Transverse colon (tissue), 4 donors: Measurements from ENCODE around the gene CDK5RAP2. TPM values are rescaled to one million over a fixed set of nuclear protein-coding genes. Genes with fewer than 3 reads are reported as not detected.

Source experiments
- DNase-seq: peaks from one replicate; pipeline ENCODE4 v3.0.0-alpha.2; 2019
- H3K27ac ChIP-seq, 4 donors: fragments of 200-600 bp; sonication (generic); 2 replicates each; pipeline ENCODE4 v1.5.1; 2016 to 2018; ENCODE audit warnings: inconsistent platforms in 4 of 4
- H3K27me3 ChIP-seq: fragments of 200-600 bp; sonication (generic); 2 replicates; pipeline ENCODE4 v1.5.1; 2017; ENCODE audit warnings: inconsistent platforms
- H3K36me3 ChIP-seq, 4 donors: fragments of 200-600 bp; sonication (generic); 2 replicates each; pipeline ENCODE4 v1.5.1; 2017 to 2019; ENCODE audit warnings: inconsistent platforms in 4 of 4
- H3K4me1 ChIP-seq, 4 donors: fragments of 200-600 bp; sonication (generic); 2 replicates each; pipeline ENCODE4 v1.5.1; 2017 to 2020; ENCODE audit warnings: inconsistent platforms in 4 of 4
- H3K4me3 ChIP-seq, 4 donors: fragments of 200-600 bp; sonication (generic); 1 replicate in 1 of 4; 2 replicates in 3 of 4; pipeline versions ENCODE4 v1.5.1 to v1.6.1; 2017 to 2019; ENCODE audit warnings: inconsistent platforms in 4 of 4
- H3K9me3 ChIP-seq, 2 donors: fragments of 200-600 bp; sonication (generic); 2 replicates each; pipeline ENCODE4 v1.5.1; 2017 to 2019; ENCODE audit warnings: inconsistent platforms in 2 of 2
- CTCF ChIP-seq, 5 experiments: fragments of 200-600 bp in 3 of 5; fragments of 450-650 bp in 2 of 5; sonication (generic) in 3 of 5; IDR thresholded peaks; 1 replicate in 2 of 5; 2 replicates in 3 of 5; pipeline ENCODE4 v1.5.1; 2016 to 2017; ENCODE audit warnings: antibody characterized with exemption in 5 of 5, inconsistent platforms in 3 of 5, mild to moderate bottlenecking in 2 of 5, moderate library complexity in 1 of 5
- EP300 ChIP-seq: sonication (generic); formaldehyde crosslinking; IDR thresholded peaks from one replicate; pipeline ENCODE4 v1.6.1; 2017; ENCODE audit warnings: antibody characterized with exemption, low read depth
- POLR2A ChIP-seq: fragments of 450-650 bp; IDR thresholded peaks from one replicate; pipeline ENCODE4 v1.6.1; 2016; ENCODE audit warnings: antibody characterized with exemption, mild to moderate bottlenecking, moderate library complexity
- POLR2AphosphoS5 ChIP-seq, 3 donors: sonication (generic); formaldehyde crosslinking; IDR thresholded peaks; one replicate each; pipeline ENCODE4 v1.6.1; 2016; ENCODE audit warnings: antibody characterized with exemption in 3 of 3
- WGBS, 2 donors: methylation state at CpG; one replicate each; pipeline ENCODE4 v1.1.5; 2018; ENCODE audit warnings: low coverage in 1 of 2; 5-methylcytosine and 5-hydroxymethylcytosine counted together
- in situ Hi-C, 4 donors: fragments of 200-750 bp; cut with MboI; loops; one replicate each; pipeline versions ENCODE4 v1.15.0 to v1.15.1; 2017; ENCODE audit warnings: low sequenced_read_pairs in 3 of 4, low pct_ligation_motif_present in 1 of 4, low pct_unique_long_range_greater_than_20kb in 1 of 4
- intact Hi-C: fragments of 100-400 bp; cut with DNase I; formaldehyde crosslinking; loops from one replicate; pipeline ENCODE4 v1.15.1; 2023; ENCODE audit warnings: low total_unique reads
- total RNA-seq, 4 donors: library from RNA; depleted of rRNA; stranded (reverse); fragments of >200 nt; gene quantifications; one replicate each; pipeline ENCODE4 v1.1.0, GENCODE V29; 2016

The CDK5RAP2 gene
- total RNA-seq, 4 donors from 2014 or later = 23.6 to 154 (median 28.0) TPM

GRCh38 chr9:120374239-120374638 is 205.7 kb downstream of the CDK5RAP2 start:
- WGBS, 2 donors = 100% methylated on average over 1 of the region's 1 CpG; no CpG with 5 or more reads in 1 of the 2 donors
- TF ChIP-seq EP300 = no peak
- in situ Hi-C loops (no loop called here), intact Hi-C loops (no loop called here)
- H3K4me3 ChIP-seq = no peak overlapping the region
- H3K27me3 ChIP-seq = no peaks in the 10 kb centered on the region
- H3K9me3 ChIP-seq = no peaks in the 10 kb centered on the region
- H3K4me1 ChIP-seq = no peaks in the 10 kb centered on the region
- H3K27ac ChIP-seq = no peak overlapping the region
- DNase-seq = no peak
- no peaks in the 10 kb centered on the region for H3K36me3 ChIP-seq

GRCh38 chr9:120372040-120372439 is 207.9 kb downstream of the CDK5RAP2 start:
- in situ Hi-C loops = no loop called here
- intact Hi-C loops = no loop called here
- Histone ChIP-seq H3K36me3 (no peaks in the 10 kb centered on the region), H3K4me1 (no peaks in the 10 kb centered on the region), H3K27ac (no peak overlapping the region), H3K27me3 (no peaks in the 10 kb centered on the region), H3K9me3 (no peaks in the 10 kb centered on the region), H3K4me3 (no peak overlapping the region)
- DNase-seq = no peak
- 72% methylated on average over 2 of the region's 2 CpGs; no CpG with 5 or more reads in 1 of the 2 donors for WGBS, 2 donors
- TF ChIP-seq CTCF (IDR thresholded peaks at IDR 0.05) (no peak), POLR2AphosphoS5 (IDR thresholded peaks at IDR 0.05) (no peak), POLR2A (no peak), EP300 (no peak)

- Histone ChIP-seq H3K4me3 (no peak overlapping the region), H3K27ac (no peak overlapping the region), H3K27me3 (no peaks in the 10 kb centered on the region), H3K9me3 (no peaks in the 10 kb centered on the region), H3K4me1 (no peaks in the 10 kb centered on the region), H3K36me3 (no peaks in the 10 kb centered on the region)
- WGBS, 2 donors = 36 to 58% methylated on average over 1 to 3 of the region's 3 CpGs
- no peak for DNase-seq
- in situ Hi-C loops = no loop called here
- intact Hi-C loops = no loop called here
- TF ChIP-seq POLR2A (no peak), CTCF (IDR thresholded peaks at IDR 0.05) (no peak), POLR2AphosphoS5 (IDR thresholded peaks at IDR 0.05) (no peak), EP300 (no peak)
Measured at GRCh38 chr9:120369608-120370220, 210.3 kb downstream of the CDK5RAP2 start.

- no peaks in the 10 kb centered on the region for H3K9me3 ChIP-seq
- no peak overlapping the region for H3K4me3 ChIP-seq
- H3K27ac ChIP-seq = no peak overlapping the region
- no peaks in the 10 kb centered on the region for H3K4me1 ChIP-seq
- TF ChIP-seq POLR2A = no peak
- TF ChIP-seq CTCF (IDR thresholded peaks at IDR 0.05) = no peak
- no peak for TF ChIP-seq POLR2AphosphoS5 (IDR thresholded peaks at IDR 0.05)
- no peak for TF ChIP-seq EP300
- H3K27me3 ChIP-seq = no peaks in the 10 kb centered on the region
- in situ Hi-C loops (no loop called here), intact Hi-C loops (no loop called here)
- WGBS, 2 donors = 77% methylated on average over 1 of the region's 1 CpG; no CpG with 5 or more reads in 1 of the 2 donors
- no peak for DNase-seq
- H3K36me3 ChIP-seq = no peaks in the 10 kb centered on the region
Measured at GRCh38 chr9:120368799-120369198, 211.2 kb downstream of the CDK5RAP2 start.

GRCh38 chr9:120366644-120367019 is 213.3 kb downstream of the CDK5RAP2 start:
- DNase-seq = no peak
- WGBS, 2 donors = 51% methylated on average over 4 of the region's 4 CpGs; no CpG with 5 or more reads in 1 of the 2 donors
- Histone ChIP-seq H3K4me3 (no peak overlapping the region), H3K27me3 (no peaks in the 10 kb centered on the region), H3K36me3 (no peaks in the 10 kb centered on the region), H3K9me3 (no peaks in the 10 kb centered on the region), H3K4me1 (no peaks in the 10 kb centered on the region), H3K27ac (no peak overlapping the region)
- in situ Hi-C loops = no loop called here
- intact Hi-C loops = no loop called here
- no peak for TF ChIP-seq EP300
- TF ChIP-seq CTCF (IDR thresholded peaks at IDR 0.05) = no peak
- no peak for TF ChIP-seq POLR2A
- no peak for TF ChIP-seq POLR2AphosphoS5 (IDR thresholded peaks at IDR 0.05)
